Calu3 (cell line): ENCODE data around the gene DHRS7. TPM values are rescaled to one million over a fixed set of nuclear protein-coding genes. Genes with fewer than 3 reads are reported as not detected.

ENCODE experiments used
- BruUV-seq: library from RNA; stranded (reverse); fragments of 400-500 nt; replicated peaks from 2 replicates; lab custom pipeline; 2021; lab: Mats Ljungman, UMichigan
- CTCF ChIA-PET: fragments of 300-600 bp; sonication (Branson Sonifier 250); formaldehyde crosslinking; loops from one replicate; lab custom pipeline; 2022; ENCODE audit warnings: antibody characterized with exemption; lab: Charles Lee
- DNase-seq: peaks from one replicate; pipeline ENCODE4 v3.0.0; 2022
- H3K27ac Mint-ChIP-seq: one replicate; pipeline ENCODE4 v1.8.0; 2022; ENCODE audit warnings: mixed read lengths; ENCODE audit not compliant: unreplicated experiment
- H3K27me3 Mint-ChIP-seq: one replicate; pipeline ENCODE4 v1.8.0; 2022; ENCODE audit warnings: mixed read lengths; ENCODE audit not compliant: unreplicated experiment
- H3K36me3 Mint-ChIP-seq: one replicate; pipeline ENCODE4 v1.8.0; 2022; ENCODE audit warnings: mild to moderate bottlenecking, moderate library complexity, mixed read lengths; ENCODE audit not compliant: insufficient read depth, unreplicated experiment
- H3K4me1 Mint-ChIP-seq: one replicate; pipeline ENCODE4 v1.8.0; 2022; ENCODE audit warnings: mild to moderate bottlenecking, low read depth, mixed read lengths; ENCODE audit not compliant: unreplicated experiment
- H3K4me3 Mint-ChIP-seq: one replicate; pipeline ENCODE4 v1.8.0; 2022; ENCODE audit warnings: mild to moderate bottlenecking, low read depth, moderate library complexity, mixed read lengths; ENCODE audit not compliant: unreplicated experiment
- H3K9me3 Mint-ChIP-seq: one replicate; pipeline ENCODE4 v1.8.0; 2022; ENCODE audit warnings: low read depth, mixed read lengths; ENCODE audit not compliant: unreplicated experiment
- CTCF ChIP-seq: fragments of 200-600 bp; IDR thresholded peaks from one replicate; pipeline ENCODE4 v1.8.0; 2022; ENCODE audit warnings: antibody characterized with exemption; ENCODE audit not compliant: unreplicated experiment
- intact Hi-C: fragments of 100-400 bp; cut with micrococcal nuclease; formaldehyde crosslinking; loops from one replicate; pipeline ENCODE4 v1.10.0; 2022; ENCODE audit not compliant: unreplicated experiment
- total RNA-seq: library from RNA; stranded (reverse); gene quantifications from 2 replicates; pipeline ENCODE4 v1.2.3, GENCODE V29; 2022

The DHRS7 gene
- total RNA-seq, 1 experiment from 2014 or later, result 34.9 TPM

GRCh38 chr14:60183741-60184140, 18.5 kb upstream of the DHRS7 start:
- Mint-ChIP-seq H3K27ac (no peak overlapping the region), H3K9me3 (no peaks in the 10 kb centered on the region), H3K27me3 (no peaks in the 10 kb centered on the region), H3K4me1 (no peaks in the 10 kb centered on the region), H3K4me3 (no peak overlapping the region), H3K36me3 (no peaks in the 10 kb centered on the region)
- TF ChIP-seq CTCF, result no peak
- BruUV-seq, result no TSS peak
- CTCF ChIA-PET, result interaction anchor here (0.6 kb wide), 2 partner anchors 219 to 286 kb away, joined by 3 to 4 read pairs; no protein-coding TSS in a partner anchor
- intact Hi-C loops, result loop anchor here (1.0 to 10.0 kb wide), 4 partner anchors 119 to 679 kb away; no protein-coding TSS in a partner anchor
- no peak for DNase-seq

- CTCF ChIA-PET, result interaction anchor here (0.7 kb wide), 1 partner anchor 218 kb away, joined by 4 read pairs; no protein-coding TSS in a partner anchor
- no peak overlapping the region for H3K4me3 Mint-ChIP-seq
- H3K36me3 Mint-ChIP-seq, result no peaks in the 10 kb centered on the region
- DNase-seq, result no peak
- no peak for TF ChIP-seq CTCF
- H3K27ac Mint-ChIP-seq, result no peak overlapping the region
- BruUV-seq, result no TSS peak
- H3K4me1 Mint-ChIP-seq, result no peaks in the 10 kb centered on the region
- H3K27me3 Mint-ChIP-seq, result no peaks in the 10 kb centered on the region
- H3K9me3 Mint-ChIP-seq, result no peaks in the 10 kb centered on the region
- intact Hi-C loops, result loop anchor here (5.0 to 10.0 kb wide), 2 partner anchors 551 to 678 kb away; no protein-coding TSS in a partner anchor
Measured at GRCh38 chr14:60183138-60183537, 17.9 kb upstream of the DHRS7 start.

- TF ChIP-seq CTCF, result no peak
- no peaks in the 10 kb centered on the region for H3K9me3 Mint-ChIP-seq
- no peak overlapping the region for H3K4me3 Mint-ChIP-seq
- CTCF ChIA-PET, result no interaction called here
- peaks cover 7% of the 10 kb centered on the region for H3K4me1 Mint-ChIP-seq
- DNase-seq, result no peak
- intact Hi-C loops, result no loop called here
- BruUV-seq, result no TSS peak
- H3K27ac Mint-ChIP-seq, result no peak overlapping the region
- H3K36me3 Mint-ChIP-seq, result no peaks in the 10 kb centered on the region
- H3K27me3 Mint-ChIP-seq, result no peaks in the 10 kb centered on the region
Measured at GRCh38 chr14:60179431-60179869, 14.3 kb upstream of the DHRS7 start.

GRCh38 chr14:60178820-60179219, 13.6 kb upstream of the DHRS7 start:
- CTCF ChIA-PET, result no interaction called here
- H3K4me3 Mint-ChIP-seq, result no peak overlapping the region
- H3K27ac Mint-ChIP-seq, result no peak overlapping the region
- BruUV-seq, result no TSS peak
- no peaks in the 10 kb centered on the region for H3K9me3 Mint-ChIP-seq
- peaks cover 7% of the 10 kb centered on the region for H3K4me1 Mint-ChIP-seq
- no peaks in the 10 kb centered on the region for H3K36me3 Mint-ChIP-seq
- no peaks in the 10 kb centered on the region for H3K27me3 Mint-ChIP-seq
- TF ChIP-seq CTCF, result no peak
- no peak for DNase-seq
- intact Hi-C loops, result no loop called here
